A673 (cell line): ENCODE measurements around the gene MMD2. TPM values are rescaled to one million over a fixed set of nuclear protein-coding genes. Genes with fewer than 3 reads are reported as not detected.

Experiments
- BruUV-seq: library from RNA; stranded (reverse); fragments of 400-500 nt; replicated peaks from 2 replicates; lab custom pipeline; 2021; lab: Mats Ljungman, UMichigan
- CTCF ChIA-PET: fragments of 300-600 bp; sonication (Branson Sonifier 250); formaldehyde crosslinking; loops from one replicate; lab custom pipeline; 2022; ENCODE audit warnings: antibody characterized with exemption; lab: Charles Lee
- POLR2A ChIA-PET: fragments of 300-600 bp; sonication (Branson Sonifier 250); formaldehyde crosslinking; loops from one replicate; lab custom pipeline; 2022; ENCODE audit warnings: antibody characterized with exemption; ENCODE audit not compliant: low non-redundant PET; lab: Charles Lee
- DNase-seq: peaks from one replicate; pipeline ENCODE4 v3.0.0-alpha.2; 2015; ENCODE audit warnings: low spot score
- H3K27ac ChIP-seq: fragments of 200-600 bp; sonication (generic); 2 replicates; pipeline ENCODE4 v1.5.1; 2016; ENCODE audit warnings: mixed run types, low read depth, mild to moderate bottlenecking, mixed read lengths, antibody characterized with exemption, low read length; ENCODE audit not compliant: poor library complexity, severe bottlenecking
- H3K27me3 ChIP-seq: fragments of 200-600 bp; sonication (generic); replicated peaks from 2 replicates; pipeline ENCODE4 v1.6.1; 2017; ENCODE audit warnings: mixed run types, low read depth, mild to moderate bottlenecking, mixed read lengths, antibody characterized with exemption, low read length; ENCODE audit not compliant: insufficient read depth, poor library complexity
- H3K36me3 ChIP-seq: fragments of 200-600 bp; sonication (generic); 2 replicates; pipeline ENCODE4 v1.6.1; 2016; ENCODE audit warnings: mixed run types, mild to moderate bottlenecking, mixed read lengths, antibody characterized with exemption, low read length; ENCODE audit not compliant: insufficient read depth, poor library complexity, severe bottlenecking
- H3K4me1 ChIP-seq: fragments of 200-600 bp; sonication (generic); 2 replicates; pipeline ENCODE4 v1.6.1; 2017; ENCODE audit warnings: mixed run types, mild to moderate bottlenecking, mixed read lengths, antibody characterized with exemption, low read length; ENCODE audit not compliant: insufficient read depth, poor library complexity, severe bottlenecking
- H3K4me3 ChIP-seq: fragments of 200-600 bp; sonication (generic); 2 replicates; pipeline ENCODE4 v1.5.1; 2016; ENCODE audit warnings: low read depth, mixed run types, mild to moderate bottlenecking, mixed read lengths, low read length; ENCODE audit not compliant: poor library complexity, severe bottlenecking
- H3K9me3 ChIP-seq: fragments of 200-600 bp; sonication (generic); 2 replicates; pipeline ENCODE4 v1.6.1; 2016; ENCODE audit warnings: mixed run types, low read depth, mild to moderate bottlenecking, mixed read lengths, antibody characterized with exemption, low read length; ENCODE audit not compliant: poor library complexity, severe bottlenecking
- EZH2 ChIP-seq: fragments of 200-600 bp; sonication (generic); IDR thresholded peaks from 2 replicates; pipeline ENCODE4 v1.6.1; 2017; ENCODE audit warnings: borderline replicate concordance, low read depth, mild to moderate bottlenecking, mixed read lengths, antibody characterized with exemption, low read length; ENCODE audit not compliant: poor library complexity, severe bottlenecking
- intact Hi-C: fragments of 100-400 bp; cut with micrococcal nuclease; formaldehyde crosslinking; loops from one replicate; pipeline ENCODE4 v1.10.0; 2022; ENCODE audit not compliant: unreplicated experiment
- total RNA-seq: library from RNA; stranded (reverse); gene quantifications from 2 replicates; pipeline ENCODE4 v1.2.3, GENCODE V29; 2021
- TF ChIP-seq, protein P1 (sequence below): fragments of 300-800, 200-600 bp; sonication (generic); conservative IDR thresholded peaks from 2 replicates; pipeline ENCODE4 v1.5.1; 2017; ENCODE audit warnings: low read depth, mild to moderate bottlenecking, antibody characterized with exemption, low read length, moderate library complexity, mixed read lengths

The MMD2 gene
- total RNA-seq, 1 experiment from 2014 or later: not detected

DNA sequence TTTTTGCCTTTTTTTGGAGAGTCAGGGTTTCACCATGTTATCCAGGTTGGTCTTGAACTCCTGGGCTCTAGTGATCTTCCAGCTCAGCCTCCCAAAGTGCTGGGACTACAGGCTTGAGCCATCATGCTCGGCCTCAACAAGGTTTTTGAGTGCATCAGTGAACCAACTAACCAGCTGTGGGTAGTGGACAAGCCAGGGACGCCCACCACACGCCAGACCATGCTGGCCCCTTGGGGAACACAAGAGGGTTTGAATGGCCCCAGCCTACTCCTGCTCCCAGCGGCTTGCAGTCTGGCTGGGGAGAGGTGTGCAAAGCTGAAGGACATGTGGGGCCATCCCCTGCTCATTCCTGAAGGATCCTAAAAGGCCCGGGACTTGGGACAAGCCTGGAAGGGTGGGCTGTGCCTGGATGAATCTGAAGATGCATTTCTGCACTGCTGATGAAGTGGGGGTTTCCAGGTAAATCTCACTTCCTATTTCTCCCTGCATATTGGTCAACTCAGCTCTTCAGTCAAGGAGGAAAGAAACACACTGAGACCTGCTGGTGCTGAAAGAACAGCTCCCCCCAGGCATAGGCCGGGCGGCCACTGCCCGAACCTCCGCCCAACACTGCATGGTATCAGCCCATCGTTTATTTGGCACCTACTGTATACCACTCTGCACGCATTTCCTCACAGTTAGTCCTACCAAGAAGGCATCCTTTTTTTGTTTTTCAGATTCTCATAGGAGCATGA is 6.9 kb downstream of the MMD2 start:
- Histone ChIP-seq H3K4me3 (no peak overlapping the region), H3K27me3 (no peaks in the 10 kb centered on the region), H3K4me1 (no peaks in the 10 kb centered on the region), H3K27ac (no peak overlapping the region), H3K36me3 (no peaks in the 10 kb centered on the region), H3K9me3 (no peaks in the 10 kb centered on the region)
- intact Hi-C loops: no loop called here
- BruUV-seq: no TSS peak
- DNase-seq: peak; percentile 37
- no peak for TF ChIP-seq EZH2
- TF ChIP-seq, protein P1, sequence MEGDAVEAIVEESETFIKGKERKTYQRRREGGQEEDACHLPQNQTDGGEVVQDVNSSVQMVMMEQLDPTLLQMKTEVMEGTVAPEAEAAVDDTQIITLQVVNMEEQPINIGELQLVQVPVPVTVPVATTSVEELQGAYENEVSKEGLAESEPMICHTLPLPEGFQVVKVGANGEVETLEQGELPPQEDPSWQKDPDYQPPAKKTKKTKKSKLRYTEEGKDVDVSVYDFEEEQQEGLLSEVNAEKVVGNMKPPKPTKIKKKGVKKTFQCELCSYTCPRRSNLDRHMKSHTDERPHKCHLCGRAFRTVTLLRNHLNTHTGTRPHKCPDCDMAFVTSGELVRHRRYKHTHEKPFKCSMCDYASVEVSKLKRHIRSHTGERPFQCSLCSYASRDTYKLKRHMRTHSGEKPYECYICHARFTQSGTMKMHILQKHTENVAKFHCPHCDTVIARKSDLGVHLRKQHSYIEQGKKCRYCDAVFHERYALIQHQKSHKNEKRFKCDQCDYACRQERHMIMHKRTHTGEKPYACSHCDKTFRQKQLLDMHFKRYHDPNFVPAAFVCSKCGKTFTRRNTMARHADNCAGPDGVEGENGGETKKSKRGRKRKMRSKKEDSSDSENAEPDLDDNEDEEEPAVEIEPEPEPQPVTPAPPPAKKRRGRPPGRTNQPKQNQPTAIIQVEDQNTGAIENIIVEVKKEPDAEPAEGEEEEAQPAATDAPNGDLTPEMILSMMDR: no peak
- ChIA-PET CTCF (interaction anchor here (0.8 kb wide), 1 partner anchor 22 kb away, joined by 3 read pairs; no protein-coding TSS in a partner anchor), POLR2A (no interaction called here)

DNA sequence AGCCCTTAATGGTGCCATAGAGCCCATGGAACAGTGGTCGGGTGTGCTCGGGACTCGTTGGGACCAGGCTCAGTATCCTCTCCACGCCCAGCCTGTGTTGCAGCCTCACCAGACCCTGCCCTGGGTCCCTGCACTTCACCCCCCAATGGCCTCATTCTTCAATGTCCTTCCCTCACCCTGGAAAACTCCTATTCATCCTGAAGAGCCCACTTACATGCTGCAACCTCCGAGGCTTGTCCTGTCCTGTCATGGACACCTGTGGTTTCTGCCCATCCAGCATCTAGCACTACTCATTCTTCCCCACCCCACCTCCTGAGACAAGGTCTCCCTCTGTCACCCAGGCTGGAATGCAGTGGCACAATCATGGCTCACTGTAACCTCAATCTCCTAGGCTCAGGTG is 7.7 kb downstream of the MMD2 start:
- Histone ChIP-seq H3K27me3 (no peaks in the 10 kb centered on the region), H3K27ac (no peak overlapping the region), H3K4me3 (no peak overlapping the region), H3K4me1 (no peaks in the 10 kb centered on the region), H3K9me3 (no peaks in the 10 kb centered on the region), H3K36me3 (no peaks in the 10 kb centered on the region)
- ChIA-PET POLR2A (no interaction called here), CTCF (no interaction called here)
- intact Hi-C loops: no loop called here
- DNase-seq: no peak
- no peak for TF ChIP-seq EZH2
- TF ChIP-seq, protein P1: no peak
- no TSS peak for BruUV-seq

DNA sequence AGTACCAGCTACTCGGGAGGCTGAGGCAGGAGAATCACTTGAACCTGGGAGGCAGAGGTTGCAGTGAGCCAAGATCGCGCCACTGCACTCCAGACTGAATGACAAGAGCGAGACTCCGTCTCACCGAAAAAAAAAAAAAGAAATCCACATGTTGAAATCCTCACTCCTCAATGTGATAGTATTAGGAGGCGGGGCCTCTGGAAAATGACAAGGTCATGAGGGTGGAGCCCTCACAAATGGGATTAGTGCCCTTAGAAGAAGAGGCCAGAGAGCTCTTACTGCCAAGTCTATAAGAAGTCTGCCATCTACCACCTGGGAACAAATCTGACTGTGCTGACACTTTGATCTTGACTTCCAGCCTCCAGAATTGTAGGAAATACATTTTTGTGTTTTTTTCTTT is 10.6 kb downstream of the MMD2 start:
- BruUV-seq: no TSS peak
- ChIA-PET POLR2A (no interaction called here), CTCF (no interaction called here)
- H3K27ac ChIP-seq: no peak overlapping the region
- DNase-seq: no peak
- no peak overlapping the region for H3K4me3 ChIP-seq
- no peaks in the 10 kb centered on the region for H3K4me1 ChIP-seq
- H3K36me3 ChIP-seq: no peaks in the 10 kb centered on the region
- intact Hi-C loops: no loop called here
- TF ChIP-seq, protein P1: no peak
- no peak for TF ChIP-seq EZH2
- no peaks in the 10 kb centered on the region for H3K27me3 ChIP-seq
- no peaks in the 10 kb centered on the region for H3K9me3 ChIP-seq
